ENCODE results near the gene HIVEP3.

Gene HIVEP3

DNA sequence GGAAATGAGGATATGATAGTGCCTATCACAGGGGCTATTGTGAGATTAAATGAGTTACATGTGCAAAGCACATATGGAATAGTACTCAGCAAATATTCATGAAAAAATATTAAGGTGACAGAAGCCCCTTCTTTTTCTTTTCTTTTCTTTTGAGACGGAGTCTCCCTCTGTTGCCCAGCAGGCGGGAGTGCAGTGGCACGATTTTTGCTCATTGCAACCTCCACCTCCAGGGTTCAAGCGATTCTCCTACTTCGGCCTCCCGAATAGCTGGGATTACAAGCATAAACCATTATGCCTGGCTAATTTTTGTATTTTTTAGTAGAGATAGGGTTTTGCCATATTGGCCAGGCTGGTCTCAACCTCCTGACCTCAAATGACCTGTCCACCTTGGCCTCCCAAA lies 139.4 kb downstream of the HIVEP3 start:
- no peak for DNase-seq

DNA sequence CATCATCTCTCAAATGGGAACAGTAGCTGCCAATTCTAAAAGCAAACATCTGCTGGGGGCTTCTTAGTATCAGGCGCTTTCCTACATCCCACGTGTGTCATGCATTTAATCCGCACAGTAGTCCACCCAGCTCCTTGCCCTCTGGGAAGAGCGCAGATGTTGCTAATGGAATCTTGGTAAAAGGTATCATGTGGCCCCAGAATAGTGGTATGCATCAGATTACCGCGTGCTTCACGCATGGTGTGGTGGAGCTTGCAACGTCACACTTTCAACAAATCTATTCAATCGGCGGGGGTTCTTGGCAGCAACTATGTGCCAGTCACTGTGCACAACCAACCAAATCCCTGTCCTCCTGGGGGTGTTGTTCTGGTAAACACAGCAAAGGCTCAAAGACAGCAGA lies 141.0 kb downstream of the HIVEP3 start:
- no peak for DNase-seq

DNA sequence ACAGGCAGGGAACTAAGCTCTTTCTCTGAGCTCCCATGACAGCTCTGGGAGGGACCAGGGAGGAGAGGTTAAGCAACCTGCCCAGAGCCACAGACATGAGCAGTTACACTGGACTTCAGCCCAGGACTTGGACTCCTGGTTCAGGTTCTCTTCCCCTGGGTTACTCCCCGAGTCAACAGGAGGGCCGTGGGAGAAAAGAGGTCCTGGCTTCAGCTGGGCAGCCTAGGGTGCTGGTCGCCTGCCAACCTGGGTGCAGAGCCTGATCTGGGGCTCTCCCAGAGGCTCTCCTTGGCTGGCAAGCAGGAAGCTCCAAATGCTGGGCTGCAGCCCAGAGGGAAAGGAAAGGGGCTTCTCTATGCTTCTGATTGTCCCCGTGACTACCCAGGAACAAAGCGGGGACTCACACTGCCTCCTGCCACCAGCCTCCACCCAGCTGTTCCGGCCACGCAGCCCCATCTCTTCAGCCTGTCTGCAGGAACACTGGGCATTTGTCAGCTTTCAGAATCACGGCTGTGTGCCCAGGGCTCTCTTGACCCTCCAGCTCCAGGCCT lies 141.8 kb downstream of the HIVEP3 start:
- DNase-seq: no peak

DNA sequence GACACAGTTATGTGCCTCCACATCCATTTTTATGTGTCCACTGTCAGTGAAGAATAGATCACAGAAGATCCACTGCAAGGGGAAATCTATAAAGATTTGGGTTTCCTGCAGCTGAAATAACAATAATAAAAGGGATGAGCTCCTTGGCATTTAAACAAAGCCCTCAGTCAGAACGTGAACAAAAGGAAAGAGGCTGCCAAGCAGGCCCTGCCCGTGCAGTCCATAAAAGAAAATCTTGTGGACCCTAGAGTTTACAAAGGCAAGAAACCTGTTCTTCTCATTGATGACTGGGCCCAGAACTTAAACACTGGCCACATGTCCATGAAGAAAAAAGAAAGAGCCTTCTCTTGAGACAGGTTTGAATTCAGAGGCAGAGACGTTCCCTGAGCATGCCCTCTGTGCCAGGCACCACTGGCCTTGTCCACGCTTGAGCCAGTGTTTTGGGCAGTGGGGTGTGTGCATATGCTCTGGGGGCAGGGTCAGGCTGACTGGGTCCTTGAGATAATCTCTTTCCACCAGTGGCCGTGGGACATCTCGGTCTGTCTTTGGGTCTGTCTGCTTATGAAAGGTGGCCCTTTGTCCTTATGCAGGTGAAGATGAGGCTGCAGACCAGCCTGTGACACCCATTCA lies 142.7 kb downstream of the HIVEP3 start:
- no peak for DNase-seq

DNA sequence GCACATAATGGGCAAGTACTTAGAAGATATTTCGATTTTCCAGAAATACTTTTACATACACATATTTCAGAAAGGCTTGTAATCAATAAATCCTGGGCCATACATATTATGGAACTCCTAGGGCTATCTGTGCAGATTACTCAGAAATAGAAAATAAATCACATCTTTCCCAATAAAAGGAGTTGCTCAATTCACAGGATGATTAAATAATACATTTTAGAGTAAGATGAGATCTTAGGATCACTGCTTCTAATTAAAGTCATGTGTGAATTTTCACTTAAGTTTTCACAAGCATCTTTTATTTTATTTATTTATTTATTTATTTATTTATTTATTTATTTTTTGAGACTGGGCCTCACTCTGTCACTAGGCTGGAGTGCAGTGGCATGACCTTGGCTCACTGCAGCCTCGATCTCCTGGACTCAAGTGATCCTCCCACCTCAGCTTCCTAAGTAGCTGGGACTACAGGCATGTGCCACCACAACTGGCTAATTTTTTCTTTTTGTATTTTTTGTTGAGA lies 144.2 kb downstream of the HIVEP3 start:
- DNase-seq: no peak

DNA sequence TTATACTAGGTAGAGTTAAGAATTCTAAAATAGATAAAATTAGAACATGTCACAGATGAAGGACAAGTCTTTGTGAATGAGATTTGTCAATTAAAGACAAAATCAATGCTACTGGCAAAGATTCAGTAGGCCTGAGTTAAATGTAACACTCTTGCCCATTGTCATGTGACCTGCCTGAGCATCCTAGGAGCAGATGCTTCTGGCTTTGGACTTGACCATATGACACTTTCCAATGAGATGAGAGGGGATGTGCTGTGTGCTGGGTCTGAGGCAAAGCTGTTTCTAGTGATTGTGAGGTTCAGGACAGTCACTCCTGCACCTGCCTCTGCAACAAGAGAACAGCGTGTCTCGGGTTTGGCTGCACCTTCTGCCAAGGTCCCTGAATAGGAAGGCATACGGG lies 144.9 kb downstream of the HIVEP3 start:
- no peak for DNase-seq

DNA sequence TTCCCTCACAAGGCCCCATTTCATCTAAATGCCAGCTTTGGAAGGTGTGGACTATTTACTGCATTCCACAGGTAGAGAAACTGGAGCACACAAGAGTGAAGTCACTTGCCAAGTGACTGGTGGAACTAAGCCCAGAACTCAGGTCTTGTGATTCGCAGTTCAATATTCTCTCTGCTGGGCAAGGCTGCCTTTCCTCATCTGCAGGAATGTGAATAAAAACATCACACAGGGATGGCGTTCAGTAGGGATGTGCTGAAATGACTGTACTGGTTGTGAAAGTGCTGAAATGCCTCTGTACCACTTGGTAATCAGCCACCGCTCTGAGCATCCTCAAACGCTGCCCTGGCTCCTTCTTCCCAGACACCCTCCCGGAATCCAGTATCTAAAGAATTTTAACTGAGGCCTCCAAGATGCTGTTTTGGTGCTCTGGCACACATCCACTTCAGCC lies 145.6 kb downstream of the HIVEP3 start:
- no peak for DNase-seq

DNA sequence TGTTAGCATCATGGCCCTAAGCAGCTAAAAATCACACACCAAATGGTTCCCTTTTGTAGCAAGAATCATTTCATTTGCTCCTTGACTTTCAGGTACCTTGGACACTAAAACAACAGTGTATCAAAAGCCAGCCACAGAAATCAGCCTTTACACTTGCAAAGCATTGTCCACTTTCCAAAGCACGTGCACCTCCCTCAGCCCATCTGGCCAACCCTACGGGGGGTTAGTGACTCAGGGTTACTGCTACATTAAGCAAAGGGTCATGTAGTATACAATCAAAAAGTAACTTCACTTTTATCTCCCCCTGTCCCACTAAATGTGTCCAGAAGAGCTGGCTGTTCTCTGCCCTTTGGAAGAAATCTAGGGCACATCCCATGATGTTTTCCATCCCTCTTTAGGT lies 149.7 kb downstream of the HIVEP3 start:
- DNase-seq: no peak

DNA sequence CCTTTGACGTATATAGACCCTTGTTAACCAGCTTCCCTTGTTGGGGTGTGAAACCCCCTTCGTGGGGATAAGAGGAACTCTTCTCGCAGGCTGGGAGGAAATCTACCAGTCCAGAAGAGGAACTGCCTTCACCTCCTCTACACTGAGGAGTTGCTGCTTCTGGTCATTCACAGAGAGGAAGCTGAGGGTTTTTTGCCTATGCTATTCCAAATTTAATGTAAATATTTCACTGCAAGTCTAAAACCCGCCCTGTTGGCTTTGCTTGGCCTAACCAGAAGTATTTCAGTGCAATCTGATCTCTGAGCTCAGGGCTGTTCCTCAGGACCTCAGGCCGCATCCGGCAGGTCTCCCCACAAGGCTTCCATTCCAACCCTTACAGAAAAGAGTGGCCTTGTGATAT lies 150.1 kb downstream of the HIVEP3 start:
- no peak for DNase-seq

DNA sequence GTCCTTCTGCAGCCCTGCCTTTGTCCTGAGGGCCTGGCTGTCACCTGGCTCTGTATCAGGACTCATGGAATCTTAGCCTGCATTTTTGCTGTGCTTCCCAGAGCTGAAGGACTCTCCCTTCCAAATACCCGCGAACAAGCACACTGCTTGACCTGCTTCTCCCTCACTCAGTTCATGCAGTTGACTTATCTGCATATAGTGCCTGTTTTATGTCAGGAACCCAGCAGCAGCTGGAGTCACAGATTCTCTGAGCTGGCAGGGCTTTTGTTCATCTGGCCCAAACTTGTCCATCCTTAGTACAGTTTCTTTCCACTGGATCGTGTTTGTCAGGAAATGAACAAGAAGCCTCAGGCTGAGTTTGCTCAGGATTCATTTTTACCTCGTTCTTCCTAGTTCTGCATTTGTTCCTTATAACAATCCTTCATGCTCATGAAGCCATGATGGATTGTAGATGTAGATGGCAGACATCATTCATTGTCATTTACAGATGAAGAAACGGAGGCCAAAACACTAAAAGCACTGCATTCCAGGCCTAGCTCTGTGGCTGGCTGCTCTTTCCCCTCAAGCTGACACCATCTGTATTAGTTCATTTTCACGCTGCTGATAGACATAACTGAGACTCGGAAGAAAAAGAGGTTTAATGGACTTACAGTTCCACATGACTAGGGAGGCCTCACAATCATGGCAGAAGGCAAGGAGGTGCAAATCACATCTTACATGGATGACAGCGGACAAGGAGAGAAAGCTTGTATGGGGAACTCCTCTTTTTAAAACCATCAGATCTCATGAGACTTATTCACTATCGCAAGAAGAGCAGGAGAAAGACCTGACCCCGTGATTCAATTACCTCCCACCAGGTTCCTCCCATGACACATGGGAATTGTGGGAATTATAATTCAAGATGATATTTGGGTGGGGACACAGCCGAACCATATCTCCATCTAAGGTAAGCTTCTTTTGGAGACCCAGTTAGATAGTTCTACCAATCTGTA lies 150.9 kb downstream of the HIVEP3 start:
- no peak for DNase-seq

DNA sequence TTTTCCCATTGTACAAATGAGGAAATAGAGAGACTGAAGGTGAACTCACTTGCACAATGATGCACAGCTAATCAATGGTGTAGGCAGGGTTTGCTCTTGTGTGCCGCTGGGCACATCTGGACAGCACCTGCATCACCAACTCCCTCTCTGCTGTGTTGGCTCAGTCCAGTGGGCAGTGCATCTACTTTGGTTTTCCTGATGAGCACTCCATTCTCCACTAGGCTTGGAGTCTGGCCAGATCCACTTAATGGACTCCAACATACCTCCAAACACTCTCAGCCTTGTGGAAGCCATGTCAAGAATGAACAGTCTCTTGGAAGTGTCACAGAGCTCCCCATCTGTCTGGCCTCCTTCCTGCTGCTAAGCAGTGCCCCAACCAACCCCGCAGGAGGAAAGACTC lies 152.2 kb downstream of the HIVEP3 start:
- DNase-seq: no peak

DNA sequence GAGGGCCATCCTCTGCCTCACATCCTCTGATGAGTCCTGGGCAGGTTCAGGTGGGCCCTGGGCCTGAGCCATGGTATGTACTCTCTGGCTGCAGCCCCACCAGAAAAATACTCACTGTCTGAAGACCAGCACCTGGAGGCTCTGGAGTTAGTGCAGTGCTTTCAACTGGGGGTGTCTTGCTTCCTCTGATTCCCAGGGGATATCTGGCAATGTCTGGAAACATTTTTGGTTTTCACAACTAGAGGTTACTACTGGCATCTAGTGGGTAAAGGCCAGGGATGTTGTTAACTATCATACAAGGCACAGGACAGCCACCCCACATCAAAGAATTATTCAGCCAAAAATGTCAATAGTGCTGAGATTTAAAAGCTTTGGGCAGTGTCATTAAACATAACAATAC lies 152.7 kb downstream of the HIVEP3 start:
- DNase-seq: no peak

DNA sequence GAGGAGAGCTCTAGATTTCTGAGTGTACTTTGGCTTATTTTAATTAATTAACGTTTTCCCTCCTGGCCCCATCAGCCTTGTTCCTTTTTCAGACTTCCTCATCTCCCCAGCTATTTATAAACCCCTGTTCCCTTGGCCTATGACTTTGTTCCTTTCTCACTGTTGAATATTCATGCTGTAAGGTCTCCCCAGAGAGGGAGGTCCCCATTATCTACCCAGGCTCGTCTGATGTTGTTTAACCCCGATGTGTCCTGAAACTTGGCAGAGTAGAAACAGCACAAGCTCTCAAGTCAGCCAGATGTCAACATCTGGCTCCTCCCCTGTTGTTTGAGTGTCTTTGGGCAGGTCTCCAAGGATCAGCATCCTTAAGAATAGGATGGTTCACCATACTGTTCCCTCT lies 153.6 kb downstream of the HIVEP3 start:
- no peak for DNase-seq

DNA sequence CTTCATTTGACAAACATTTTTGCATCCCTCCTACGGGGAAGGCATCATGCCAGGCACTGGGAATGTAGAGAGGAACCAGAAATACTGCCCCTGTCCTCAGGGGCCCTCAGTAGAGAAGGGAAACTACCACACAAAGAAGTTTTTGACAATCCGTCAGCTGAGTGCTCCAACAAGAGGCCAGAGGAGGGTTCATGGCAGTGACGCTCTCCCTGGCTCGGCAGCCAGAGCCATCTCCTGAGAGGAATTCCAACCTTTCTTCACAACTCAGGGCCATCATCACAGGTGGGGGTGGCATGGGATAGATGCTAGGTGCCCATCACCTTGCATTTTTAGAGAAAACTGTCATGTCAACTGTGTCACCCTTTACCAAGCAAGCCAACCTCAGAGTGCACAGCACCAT lies 154.1 kb downstream of the HIVEP3 start:
- no peak for DNase-seq

DNA sequence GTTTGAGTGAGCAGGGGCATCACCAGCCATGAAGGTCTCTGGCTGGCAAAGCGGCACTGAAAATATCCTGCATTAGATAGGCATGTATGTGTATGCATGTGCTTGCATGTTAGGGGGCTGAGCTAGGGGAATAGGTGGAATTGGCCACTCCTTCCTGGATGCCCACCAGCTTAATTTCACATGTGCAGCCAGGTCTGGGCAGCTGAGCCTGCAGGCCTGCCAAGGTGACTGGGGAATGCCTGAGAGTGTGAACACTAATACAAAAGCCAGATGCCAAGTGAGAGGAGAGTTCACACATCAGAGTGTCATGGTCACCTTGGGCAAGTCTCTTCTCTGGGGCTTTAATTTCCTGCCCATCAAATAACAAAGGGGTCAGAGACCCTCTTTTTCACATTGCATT lies 155.9 kb downstream of the HIVEP3 start:
- DNase-seq: no peak

DNA sequence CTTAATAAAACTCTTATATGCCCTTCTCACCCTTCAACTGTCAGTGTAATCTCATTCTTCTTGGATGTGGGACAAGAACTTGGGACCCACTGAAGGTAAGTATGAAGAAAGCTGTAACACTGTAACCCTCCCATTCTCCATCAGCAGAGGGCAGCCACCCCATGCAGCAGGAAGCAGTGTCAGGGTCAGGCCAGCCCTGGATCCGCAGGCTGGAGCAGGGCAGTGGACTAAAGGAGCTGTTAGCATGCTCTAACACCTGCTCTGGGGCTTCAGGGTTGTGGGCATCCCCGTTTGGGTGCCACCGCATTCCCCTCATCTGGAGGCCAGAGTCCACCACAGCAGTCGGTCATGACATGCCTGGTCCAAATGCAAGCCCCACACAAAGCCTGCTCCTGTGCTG lies 156.5 kb downstream of the HIVEP3 start:
- no peak for DNase-seq

DNA sequence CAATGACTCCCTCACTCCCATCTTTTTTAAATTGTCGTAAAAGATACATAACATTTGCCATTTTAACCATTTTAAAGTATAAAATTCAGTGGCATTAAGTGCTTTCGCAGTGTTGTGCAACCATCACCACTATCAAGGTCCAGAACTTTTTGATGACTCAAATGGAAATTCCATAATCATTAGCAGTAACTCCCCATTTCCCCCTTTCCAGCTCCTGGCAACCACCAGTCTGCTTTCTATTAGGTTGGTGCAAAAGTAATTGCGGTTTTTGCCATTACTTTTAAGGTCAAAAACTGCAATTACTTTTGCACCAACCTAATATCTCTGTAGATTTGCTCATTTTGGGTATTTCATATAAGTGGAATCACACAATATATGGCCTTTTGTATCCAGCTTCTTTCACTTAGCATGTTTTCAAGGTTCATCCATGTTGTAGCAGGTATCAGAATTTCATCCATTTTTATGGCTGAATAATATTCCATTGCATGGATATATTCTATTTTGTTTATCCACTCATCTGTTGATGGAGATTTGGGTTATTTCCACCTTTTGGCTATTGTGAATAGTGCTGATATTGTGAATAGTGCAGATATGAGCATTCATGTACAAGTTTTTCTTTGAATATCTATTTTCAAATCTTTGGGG lies 159.7 kb downstream of the HIVEP3 start:
- no peak for DNase-seq

DNA sequence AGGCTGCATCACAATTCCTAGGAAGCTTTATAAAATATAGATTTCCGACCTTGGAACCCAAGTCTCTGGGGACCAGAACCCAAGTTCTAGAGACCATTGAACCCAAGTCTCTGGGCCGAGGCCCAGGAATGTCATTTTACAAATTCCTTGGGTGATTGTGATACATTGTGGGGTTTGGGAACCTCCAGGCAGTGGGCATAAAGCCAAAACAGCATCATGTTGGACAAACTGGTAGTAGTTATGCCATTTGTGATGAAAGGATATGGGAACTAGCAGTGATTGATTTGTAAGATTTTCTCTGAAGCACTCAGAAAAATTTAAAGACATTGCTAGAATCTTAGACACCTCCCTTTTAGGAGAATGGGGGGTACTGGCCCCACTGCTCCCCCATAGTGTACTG lies 160.2 kb downstream of the HIVEP3 start:
- DNase-seq: no peak

DNA sequence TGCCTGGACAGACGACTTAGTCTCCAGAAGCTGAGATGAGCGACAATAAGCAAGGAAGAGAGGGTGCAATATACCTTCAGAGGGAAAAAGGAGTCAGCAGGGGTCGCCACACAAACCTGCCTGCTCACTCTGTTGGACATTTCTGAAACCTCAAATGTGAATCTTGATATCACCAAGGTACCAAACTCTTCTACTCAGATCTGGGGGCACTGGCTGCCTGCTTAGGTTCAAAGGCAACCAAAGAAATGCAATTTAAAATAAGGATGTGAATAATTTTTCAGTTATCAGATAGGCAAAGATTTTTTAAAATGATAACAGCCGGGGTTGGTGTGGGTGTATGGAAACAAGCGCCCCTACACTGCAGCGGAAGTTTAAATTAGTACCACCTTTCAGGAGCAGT lies 164.2 kb downstream of the HIVEP3 start:
- no peak for DNase-seq

DNA sequence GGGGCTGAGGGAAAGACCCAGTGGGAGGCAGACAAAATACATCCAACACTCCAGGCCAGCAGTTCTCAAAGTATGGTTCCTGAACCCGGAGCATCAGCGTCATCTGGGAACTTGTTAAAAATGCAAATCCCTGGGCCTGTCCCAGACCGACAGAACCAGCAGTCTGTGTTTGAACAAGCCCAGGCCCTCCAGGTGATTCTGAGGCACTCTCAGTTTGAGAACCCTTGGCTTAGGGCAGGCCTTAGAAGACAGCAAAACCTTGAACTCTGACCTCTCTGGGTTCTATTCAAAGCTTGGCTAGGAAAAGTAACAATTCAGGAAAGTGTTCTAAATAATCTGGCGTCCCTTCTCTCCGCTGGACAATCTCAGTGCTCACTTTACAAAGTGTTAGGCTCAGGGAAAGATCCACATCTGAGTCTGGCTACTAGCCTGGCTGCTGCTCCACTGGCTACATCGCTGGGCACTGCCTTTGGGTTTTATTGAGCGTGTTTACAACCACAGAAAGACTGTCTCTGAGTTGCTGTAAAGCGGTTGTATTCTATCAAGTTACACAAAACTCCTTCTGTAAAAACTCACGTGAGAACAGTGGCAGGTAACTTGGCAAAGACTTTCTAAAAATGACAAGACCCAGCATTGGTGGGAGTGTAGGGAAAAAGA lies 166.1 kb downstream of the HIVEP3 start:
- no peak for DNase-seq

DNA sequence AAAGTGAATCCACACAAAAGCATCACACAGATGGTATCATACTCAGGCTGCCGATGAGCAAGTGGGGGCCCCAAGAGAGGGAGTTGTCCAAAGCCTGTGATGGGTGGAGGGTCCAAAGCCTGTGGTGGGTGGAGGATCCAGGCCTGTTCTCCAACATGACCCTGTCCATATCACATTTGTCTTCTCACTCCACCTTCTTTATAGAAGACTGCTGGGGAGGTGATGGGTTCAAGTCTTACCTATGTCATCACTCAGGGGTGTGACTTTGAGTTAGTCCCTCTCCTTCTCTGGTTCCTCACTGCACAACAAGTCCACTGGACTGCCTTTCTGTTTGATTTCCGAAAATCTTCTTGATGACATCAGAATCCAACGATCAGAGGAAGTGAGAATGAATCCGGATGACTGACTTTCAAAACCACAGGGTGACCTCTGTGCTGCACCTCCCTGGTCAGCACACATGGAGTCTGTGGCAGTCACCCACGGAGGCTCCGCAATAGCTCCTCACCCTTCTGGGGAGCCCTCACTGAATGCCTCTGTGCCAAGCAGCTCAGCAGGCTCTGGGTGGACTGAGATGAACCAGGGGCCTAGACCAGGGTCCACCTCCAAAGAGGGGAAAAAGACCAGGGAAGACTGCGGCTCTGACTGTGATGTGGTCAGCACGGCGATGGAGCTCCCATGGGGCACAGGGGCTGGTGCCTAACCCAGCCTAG lies 166.8 kb downstream of the HIVEP3 start:
- no peak for DNase-seq
